CD14-positive monocyte (primary cell): ENCODE data around the gene ATP5MK. TPM values are rescaled to one million over a fixed set of nuclear protein-coding genes. Genes with fewer than 3 reads are reported as not detected.

Source experiments
- DNase-seq, 3 donors: peaks; one replicate each; pipeline ENCODE4 v3.0.0-alpha.2; 2011 to 2022
- H2AFZ ChIP-seq: 2 replicates; pipeline ENCODE4 v1.6.0; 2012; ENCODE audit warnings: mild to moderate bottlenecking, low read depth, low read length, inconsistent platforms; ENCODE audit not compliant: insufficient read depth, poor library complexity, severe bottlenecking
- H3K27ac ChIP-seq, 2 donors: 1 replicate in 1 of 2; 2 replicates in 1 of 2; pipeline ENCODE4 v1.5.1; 2012 to 2013; ENCODE audit warnings: low read length in 2 of 2, control low read depth in 1 of 2, inconsistent platforms in 1 of 2, low read depth in 1 of 2, mild to moderate bottlenecking in 1 of 2
- H3K27me3 ChIP-seq, 2 donors: one replicate each; pipeline versions ENCODE4 v1.6.0 to v1.6.1; 2011 to 2013; ENCODE audit warnings: low read length in 2 of 2; ENCODE audit not compliant: control insufficient read depth in 2 of 2, insufficient read depth in 2 of 2
- H3K36me3 ChIP-seq, 2 donors: replicated peaks in 1 of 2; 1 replicate in 1 of 2; 2 replicates in 1 of 2; pipeline versions ENCODE4 v1.5.1 to v1.6.1; 2012 to 2013; ENCODE audit warnings: low read length in 2 of 2, control low read depth in 1 of 2, inconsistent platforms in 1 of 2, mild to moderate bottlenecking in 1 of 2; ENCODE audit not compliant: insufficient read depth in 2 of 2, control insufficient read depth in 1 of 2
- H3K4me1 ChIP-seq, 2 donors: 1 replicate in 1 of 2; 2 replicates in 1 of 2; pipeline versions ENCODE4 v1.5.1 to v1.6.1; 2012 to 2013; ENCODE audit warnings: low read length in 2 of 2, control low read depth in 1 of 2, inconsistent platforms in 1 of 2, mild to moderate bottlenecking in 1 of 2, moderate library complexity in 1 of 2; ENCODE audit not compliant: insufficient read depth in 2 of 2, control insufficient read depth in 1 of 2
- H3K4me2 ChIP-seq: replicated peaks from 2 replicates; pipeline ENCODE3; 2012; ENCODE audit warnings: low read length, moderate library complexity, mild to moderate bottlenecking; ENCODE audit not compliant: poor library complexity, severe bottlenecking; ENCODE audit errors: extremely low read depth
- H3K4me3 ChIP-seq, 3 experiments: fragments of 200-600 bp in 1 of 3; sonication (generic) in 1 of 3; replicated peaks in 1 of 3; 1 replicate in 2 of 3; 2 replicates in 1 of 3; pipeline ENCODE4 v1.5.1; 2011 to 2013; ENCODE audit warnings: low read length in 3 of 3, mild to moderate bottlenecking in 3 of 3, control low read depth in 2 of 3, low read depth in 2 of 3, inconsistent platforms in 1 of 3, moderate library complexity in 1 of 3
- H3K79me2 ChIP-seq: 2 replicates; pipeline ENCODE4 v1.6.0; 2012; ENCODE audit warnings: mild to moderate bottlenecking, control low read depth, inconsistent platforms, low read length, moderate library complexity; ENCODE audit not compliant: insufficient read depth
- H3K9ac ChIP-seq: 2 replicates; pipeline ENCODE4 v1.6.0; 2017; ENCODE audit warnings: low read length, mild to moderate bottlenecking; ENCODE audit not compliant: insufficient read depth, poor library complexity, severe bottlenecking
- H3K9me3 ChIP-seq, 2 donors: replicated peaks in 1 of 2; 1 replicate in 1 of 2; 2 replicates in 1 of 2; pipeline versions ENCODE4 v1.5.1 to v1.6.1; 2012 to 2013; ENCODE audit warnings: low read length in 2 of 2, control low read depth in 1 of 2; ENCODE audit not compliant: control insufficient read depth in 1 of 2, insufficient read depth in 1 of 2
- H4K20me1 ChIP-seq: 2 replicates; pipeline ENCODE4 v1.6.0; 2012; ENCODE audit warnings: mild to moderate bottlenecking, low read length, control low read depth, moderate library complexity; ENCODE audit not compliant: insufficient read depth
- H3K27ac Mint-ChIP-seq, 7 donors: one replicate each; pipeline ENCODE4 v1.8.0; 2020; ENCODE audit warnings: mild to moderate bottlenecking in 7 of 7, mixed read lengths in 7 of 7, moderate library complexity in 6 of 7, inconsistent platforms in 2 of 7
- H3K27me3 Mint-ChIP-seq, 3 donors: one replicate each; pipeline ENCODE4 v1.8.0; 2021 to 2022; ENCODE audit warnings: low read depth in 3 of 3, mild to moderate bottlenecking in 3 of 3, mixed read lengths in 3 of 3, moderate library complexity in 3 of 3, inconsistent platforms in 1 of 3
- H3K36me3 Mint-ChIP-seq, 2 donors: one replicate each; pipeline ENCODE4 v1.8.0; 2020; ENCODE audit warnings: mixed read lengths in 2 of 2, inconsistent platforms in 1 of 2, mild to moderate bottlenecking in 1 of 2
- H3K4me1 Mint-ChIP-seq: one replicate; pipeline ENCODE4 v1.8.0; 2020; ENCODE audit warnings: mild to moderate bottlenecking, mixed read lengths
- H3K4me3 Mint-ChIP-seq, 2 donors: one replicate each; pipeline ENCODE4 v1.8.0; 2020; ENCODE audit warnings: mild to moderate bottlenecking in 2 of 2, mixed read lengths in 2 of 2, moderate library complexity in 1 of 2
- H3K9me3 Mint-ChIP-seq, 7 donors: one replicate each; pipeline ENCODE4 v1.8.0; 2020 to 2022; ENCODE audit warnings: mixed read lengths in 7 of 7, mild to moderate bottlenecking in 6 of 7, moderate library complexity in 6 of 7, inconsistent platforms in 2 of 7
- WGBS: methylation state at CpG from one replicate; pipeline ENCODE4 v1.1.5; 2013; ENCODE audit warnings: missing lambda C conversion rate; ENCODE audit not compliant: insufficient coverage; 5-methylcytosine and 5-hydroxymethylcytosine counted together
- intact Hi-C, 2 donors: fragments of 100-400 bp; cut with micrococcal nuclease; formaldehyde crosslinking; loops; one replicate each; pipeline versions ENCODE4 v1.15.0 to v1.15.1; 2023
- polyA plus RNA-seq, 3 donors: library from polyadenylated mRNA; depleted of rRNA in 1 of 3; unstranded in 2 of 3; stranded (reverse) in 1 of 3; fragments of 300-500 nt in 2 of 3; fragments of >200 nt in 1 of 3; fragmentation: Illumina TruSeq in 2 of 3; gene quantifications; 1 replicate in 2 of 3; 2 replicates in 1 of 3; pipeline ENCODE4 v1.2.3, GENCODE V29; 2012 to 2021
- TF ChIP-seq, protein P1 (sequence below): fragments of 200-600 bp; IDR thresholded peaks from one replicate; pipeline ENCODE4 v1.8.0; 2022; ENCODE audit warnings: antibody characterized with exemption, mild to moderate bottlenecking

ATP5MK gene
- polyA plus RNA-seq, 3 donors: 285 to 531 (median 529) TPM

- H3K4me2 ChIP-seq: no peak overlapping the region
- Mint-ChIP-seq H3K27ac (peak overlapping the region in 1 of 7 donors; percentile 82), H3K4me3 (no peak overlapping the region), H3K4me1 (peaks cover 34% of the 10 kb centered on the region), H3K27me3 (no peaks in the 10 kb centered on the region), H3K36me3 (peaks cover 29 to 48% of the 10 kb centered on the region in 2 donors), H3K9me3 (no peaks in the 10 kb centered on the region)
- peaks cover 59% of the 10 kb centered on the region for H3K79me2 ChIP-seq
- H4K20me1 ChIP-seq: peaks cover 9% of the 10 kb centered on the region
- TF ChIP-seq, protein P1, sequence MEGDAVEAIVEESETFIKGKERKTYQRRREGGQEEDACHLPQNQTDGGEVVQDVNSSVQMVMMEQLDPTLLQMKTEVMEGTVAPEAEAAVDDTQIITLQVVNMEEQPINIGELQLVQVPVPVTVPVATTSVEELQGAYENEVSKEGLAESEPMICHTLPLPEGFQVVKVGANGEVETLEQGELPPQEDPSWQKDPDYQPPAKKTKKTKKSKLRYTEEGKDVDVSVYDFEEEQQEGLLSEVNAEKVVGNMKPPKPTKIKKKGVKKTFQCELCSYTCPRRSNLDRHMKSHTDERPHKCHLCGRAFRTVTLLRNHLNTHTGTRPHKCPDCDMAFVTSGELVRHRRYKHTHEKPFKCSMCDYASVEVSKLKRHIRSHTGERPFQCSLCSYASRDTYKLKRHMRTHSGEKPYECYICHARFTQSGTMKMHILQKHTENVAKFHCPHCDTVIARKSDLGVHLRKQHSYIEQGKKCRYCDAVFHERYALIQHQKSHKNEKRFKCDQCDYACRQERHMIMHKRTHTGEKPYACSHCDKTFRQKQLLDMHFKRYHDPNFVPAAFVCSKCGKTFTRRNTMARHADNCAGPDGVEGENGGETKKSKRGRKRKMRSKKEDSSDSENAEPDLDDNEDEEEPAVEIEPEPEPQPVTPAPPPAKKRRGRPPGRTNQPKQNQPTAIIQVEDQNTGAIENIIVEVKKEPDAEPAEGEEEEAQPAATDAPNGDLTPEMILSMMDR: no peak
- no peak overlapping the region for H3K9ac ChIP-seq
- peaks cover 30 to 53% of the 10 kb centered on the region in 2 donors for H3K36me3 ChIP-seq
- H3K27me3 ChIP-seq: no peaks in the 10 kb centered on the region
- 100% methylated on average over 1 of the region's 14 CpGs for WGBS
- DNase-seq: no peak
- no peaks in the 10 kb centered on the region for H3K9me3 ChIP-seq
- H2AFZ ChIP-seq: no peak overlapping the region
- no peak overlapping the region for H3K4me3 ChIP-seq
- peaks cover 22 to 34% of the 10 kb centered on the region in 2 donors for H3K4me1 ChIP-seq
- H3K27ac ChIP-seq: no peak overlapping the region
- intact Hi-C loops: loop anchor here in 1 of 2 donors (10.0 kb wide), 1 partner anchor 649 kb away; the partner anchor contains the start of gene WBP1L
Measured at GRCh38 chr10:103394180-103394579, 2.1 kb downstream of the ATP5MK start.

- WGBS: 87% methylated on average over 3 of the region's 5 CpGs
- H3K4me1 Mint-ChIP-seq: no peaks in the 10 kb centered on the region
Measured at GRCh38 chr10:103382769-103383168, 13.5 kb downstream of the ATP5MK start.

More at GRCh38 chr10:103382769-103383168, 13.5 kb downstream of the ATP5MK start:
- no peak for DNase-seq
- H3K79me2 ChIP-seq: peaks cover 5% of the 10 kb centered on the region
- H3K9me3 Mint-ChIP-seq: no peaks in the 10 kb centered on the region
- H3K36me3 ChIP-seq: peaks cover 53 to 91% of the 10 kb centered on the region in 2 donors
- H3K4me3 ChIP-seq: no peak overlapping the region
- no peak overlapping the region for H3K4me3 Mint-ChIP-seq
- H3K36me3 Mint-ChIP-seq: peaks cover 57 to 89% of the 10 kb centered on the region in 2 donors
- H3K27me3 Mint-ChIP-seq: no peaks in the 10 kb centered on the region
- no peaks in the 10 kb centered on the region for H4K20me1 ChIP-seq
- H3K27ac Mint-ChIP-seq: no peak overlapping the region
- intact Hi-C loops: no loop called here
- no peaks in the 10 kb centered on the region for H3K27me3 ChIP-seq
- H3K9me3 ChIP-seq: no peaks in the 10 kb centered on the region
- TF ChIP-seq, protein P1: no peak
- no peaks in the 10 kb centered on the region for H3K4me1 ChIP-seq
- H2AFZ ChIP-seq: no peak overlapping the region
- H3K27ac ChIP-seq: no peak overlapping the region
- no peak overlapping the region for H3K9ac ChIP-seq
- no peak overlapping the region for H3K4me2 ChIP-seq
